ENCODE results near the gene DMRT1.

Gene DMRT1

DNA sequence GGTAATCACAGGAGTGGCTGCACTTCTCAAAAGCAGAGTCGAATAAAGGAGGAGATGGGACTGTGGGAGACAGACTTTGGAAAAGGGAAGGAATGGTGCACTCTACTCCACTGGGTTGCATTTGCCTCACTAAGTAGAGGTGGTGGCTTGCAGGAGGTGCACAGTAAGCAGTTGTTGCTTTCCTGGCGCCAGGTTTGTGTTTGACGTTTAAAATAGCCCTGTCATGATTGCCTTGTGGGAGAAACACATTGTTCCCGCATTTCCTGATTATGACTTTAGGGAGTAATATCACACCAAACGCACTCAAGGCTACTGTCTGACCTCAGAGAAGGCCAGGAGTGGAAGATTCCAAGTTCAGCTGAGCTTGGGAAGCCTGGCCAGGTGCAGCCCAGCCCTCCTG, 36.7 kb downstream of the DMRT1 start:
- POLR2A ChIA-PET (ENCODE audit: low non-redundant PET), result no interaction called here
- H3K27ac ChIP-seq, result no peak overlapping the region
- TF ChIP-seq CTCF (conservative IDR thresholded peaks at IDR 0.05; ENCODE audit: low read depth), result no peak
- CTCF ChIA-PET, result no interaction called here
- no peak for DNase-seq (ENCODE audit: low spot score)

GRCh38 chr9:880725-881124, 39.2 kb downstream of the DMRT1 start:
- ChIA-PET POLR2A (ENCODE audit: low non-redundant PET) (no interaction called here), CTCF (interaction anchor here (0.9 kb wide), 1 partner anchor 13 kb away, joined by 3 read pairs; no protein-coding TSS in a partner anchor)
- no peak for DNase-seq (ENCODE audit: low spot score)
- TF ChIP-seq CTCF (conservative IDR thresholded peaks at IDR 0.05; ENCODE audit: low read depth), result no peak
- H3K27ac ChIP-seq, result no peak overlapping the region

DNA sequence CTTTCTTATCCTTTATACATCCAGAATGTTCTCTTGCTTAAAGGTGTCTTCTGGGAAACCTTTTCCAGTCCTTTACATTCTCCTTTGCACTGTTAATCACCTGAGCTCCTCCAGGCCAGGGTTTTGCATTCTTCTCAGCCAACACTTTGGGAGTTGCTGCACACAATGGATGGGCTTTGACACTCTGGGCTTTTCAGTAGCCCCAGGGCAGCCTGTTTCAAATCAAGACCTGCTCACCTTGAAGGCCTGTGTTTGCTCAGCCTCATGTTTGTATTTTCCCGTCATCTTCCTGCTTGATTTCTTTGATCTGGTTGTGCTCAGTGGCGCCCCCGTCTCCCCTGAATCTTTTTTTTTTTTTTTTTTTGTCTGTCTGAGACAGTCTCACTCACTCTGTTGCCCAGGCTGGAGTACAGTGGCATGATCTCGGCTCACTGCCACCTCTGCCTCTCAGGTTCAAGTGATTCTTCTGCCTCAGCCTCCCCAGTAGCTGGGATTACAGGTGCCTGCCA, 41.0 kb downstream of the DMRT1 start:
- ChIA-PET CTCF (no interaction called here), POLR2A (ENCODE audit: low non-redundant PET) (no interaction called here)
- TF ChIP-seq CTCF (conservative IDR thresholded peaks at IDR 0.05; ENCODE audit: low read depth), result no peak
- no peak overlapping the region for H3K27ac ChIP-seq
- no peak for DNase-seq (ENCODE audit: low spot score)

DNA sequence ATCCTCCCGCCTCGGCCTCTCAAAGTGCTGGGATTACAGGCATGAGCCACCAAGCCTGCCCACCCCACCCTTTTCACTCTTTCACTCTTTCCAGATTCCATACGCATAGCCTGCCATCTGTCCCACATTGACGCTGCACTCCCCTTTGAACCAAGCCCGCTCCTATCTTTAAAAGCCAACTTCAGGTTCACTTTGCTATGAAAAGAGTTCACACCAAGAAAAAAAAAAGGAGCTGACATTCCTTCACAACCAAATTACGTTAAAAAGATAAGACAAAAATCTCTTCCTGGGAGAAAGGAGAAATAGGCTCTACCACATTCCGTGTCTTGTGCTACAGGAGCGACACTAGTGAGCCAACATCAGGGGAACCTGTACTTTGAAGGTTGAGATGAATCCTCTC, 41.5 kb downstream of the DMRT1 start:
- TF ChIP-seq CTCF (conservative IDR thresholded peaks at IDR 0.05; ENCODE audit: low read depth), result no peak
- ChIA-PET CTCF (no interaction called here), POLR2A (ENCODE audit: low non-redundant PET) (no interaction called here)
- no peak for DNase-seq (ENCODE audit: low spot score)
- no peak overlapping the region for H3K27ac ChIP-seq

GRCh38 chr9:886886-887285, 45.4 kb downstream of the DMRT1 start:
- H3K27ac ChIP-seq, result no peak overlapping the region
- no peak for DNase-seq (ENCODE audit: low spot score)
- no peak for TF ChIP-seq CTCF (conservative IDR thresholded peaks at IDR 0.05; ENCODE audit: low read depth)
- ChIA-PET POLR2A (ENCODE audit: low non-redundant PET) (no interaction called here), CTCF (no interaction called here)

- ChIA-PET POLR2A (ENCODE audit: low non-redundant PET) (no interaction called here), CTCF (no interaction called here)
- TF ChIP-seq CTCF (conservative IDR thresholded peaks at IDR 0.05; ENCODE audit: low read depth), result no peak
- no peak for DNase-seq (ENCODE audit: low spot score)
- H3K27ac ChIP-seq, result no peak overlapping the region
These were observed 50.6 kb downstream of the DMRT1 start for GRCh38 chr9:892123-892522.

GRCh38 chr9:893115-893514, 51.6 kb downstream of the DMRT1 start:
- CTCF ChIA-PET, result interaction anchor here (0.5 to 1.6 kb wide), 6 partner anchors 12 to 890 kb away, joined by 3 to 15 read pairs (median 4); no protein-coding TSS in a partner anchor
- POLR2A ChIA-PET (ENCODE audit: low non-redundant PET), result no interaction called here
- H3K27ac ChIP-seq, result no peak overlapping the region
- TF ChIP-seq CTCF (conservative IDR thresholded peaks at IDR 0.05; ENCODE audit: low read depth), result no peak
- no peak for DNase-seq (ENCODE audit: low spot score)
